ENCODE data around the gene SBK3. TPM values are rescaled to one million over a fixed set of nuclear protein-coding genes. Genes with fewer than 3 reads are reported as not detected.

Gene SBK3
- total RNA-seq, 2 experiments from 2014 or later = not detected

DNA sequence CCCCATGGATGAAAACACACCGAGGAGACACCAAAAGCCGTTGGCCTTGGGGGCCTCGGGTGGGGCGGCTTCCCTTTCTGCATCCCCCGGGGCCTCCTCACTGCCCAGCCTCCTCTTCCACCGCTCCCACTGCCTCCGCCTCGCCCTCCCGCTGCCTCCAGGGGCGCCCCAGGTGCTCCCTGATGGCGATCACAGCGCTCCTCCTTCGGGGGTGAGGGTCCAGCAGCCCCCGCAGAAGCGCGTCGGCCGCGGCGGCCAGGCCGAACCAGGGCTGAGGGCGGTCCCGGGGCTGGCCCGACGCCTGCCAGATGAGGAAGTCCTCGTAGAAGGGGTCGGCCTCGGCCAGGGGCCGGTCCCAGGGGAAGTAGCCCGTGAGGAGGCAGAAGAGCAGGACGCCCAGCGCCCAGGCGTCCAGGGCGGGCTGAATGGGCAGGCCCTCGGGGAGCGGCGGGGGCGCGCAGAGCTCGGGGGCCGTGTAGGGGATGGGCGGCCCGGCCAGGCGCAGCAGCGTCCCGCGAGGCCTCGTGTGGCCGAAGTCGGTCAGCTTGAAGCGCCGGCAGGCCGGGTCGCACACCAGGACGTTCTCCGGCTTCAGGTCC is 15.6 kb downstream of the SBK3 start:
- H3K27me3 Mint-ChIP-seq = no peaks in the 10 kb centered on the region
- H3K4me1 Mint-ChIP-seq (ENCODE audit: low read depth) = no peaks in the 10 kb centered on the region
- CTCF ChIA-PET = no interaction called here
- H3K36me3 Mint-ChIP-seq (ENCODE audit: low read depth) = no peaks in the 10 kb centered on the region
- intact Hi-C loops (cut with DNase I, micrococcal nuclease) = no loop called here
- H3K9me3 ChIP-seq (ENCODE audit: control insufficient read depth in 1 of 2, insufficient read depth in 1 of 2, low read length in 2 of 2) = no peaks in the 10 kb centered on the region
- no peaks in the 10 kb centered on the region for H3K4me1 ChIP-seq (ENCODE audit: insufficient read depth, low read length)
- H3K36me3 ChIP-seq (ENCODE audit: insufficient read depth, low read length) = no peaks in the 10 kb centered on the region
- no peaks in the 10 kb centered on the region for H3K9me3 Mint-ChIP-seq
- no peak overlapping the region for H3K27ac Mint-ChIP-seq
- TF ChIP-seq, protein P1, sequence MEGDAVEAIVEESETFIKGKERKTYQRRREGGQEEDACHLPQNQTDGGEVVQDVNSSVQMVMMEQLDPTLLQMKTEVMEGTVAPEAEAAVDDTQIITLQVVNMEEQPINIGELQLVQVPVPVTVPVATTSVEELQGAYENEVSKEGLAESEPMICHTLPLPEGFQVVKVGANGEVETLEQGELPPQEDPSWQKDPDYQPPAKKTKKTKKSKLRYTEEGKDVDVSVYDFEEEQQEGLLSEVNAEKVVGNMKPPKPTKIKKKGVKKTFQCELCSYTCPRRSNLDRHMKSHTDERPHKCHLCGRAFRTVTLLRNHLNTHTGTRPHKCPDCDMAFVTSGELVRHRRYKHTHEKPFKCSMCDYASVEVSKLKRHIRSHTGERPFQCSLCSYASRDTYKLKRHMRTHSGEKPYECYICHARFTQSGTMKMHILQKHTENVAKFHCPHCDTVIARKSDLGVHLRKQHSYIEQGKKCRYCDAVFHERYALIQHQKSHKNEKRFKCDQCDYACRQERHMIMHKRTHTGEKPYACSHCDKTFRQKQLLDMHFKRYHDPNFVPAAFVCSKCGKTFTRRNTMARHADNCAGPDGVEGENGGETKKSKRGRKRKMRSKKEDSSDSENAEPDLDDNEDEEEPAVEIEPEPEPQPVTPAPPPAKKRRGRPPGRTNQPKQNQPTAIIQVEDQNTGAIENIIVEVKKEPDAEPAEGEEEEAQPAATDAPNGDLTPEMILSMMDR (IDR thresholded peaks at IDR 0.05) = no peak
- no peak overlapping the region for H3K27ac ChIP-seq (ENCODE audit: low read depth in 1 of 2, low read length in 2 of 2)
- peak in 1 of 14 experiments; percentile 12 for DNase-seq
- no peak overlapping the region for H3K4me3 Mint-ChIP-seq
- H3K27me3 ChIP-seq (ENCODE audit: control insufficient read depth in 1 of 2, insufficient read depth in 2 of 2, low read length in 2 of 2) = no peaks in the 10 kb centered on the region
- H3K4me3 ChIP-seq (ENCODE audit: low read length) = no peak overlapping the region
- POLR2A ChIA-PET = no interaction called here
- no peak for ATAC-seq (ENCODE audit: poor library complexity)

DNA sequence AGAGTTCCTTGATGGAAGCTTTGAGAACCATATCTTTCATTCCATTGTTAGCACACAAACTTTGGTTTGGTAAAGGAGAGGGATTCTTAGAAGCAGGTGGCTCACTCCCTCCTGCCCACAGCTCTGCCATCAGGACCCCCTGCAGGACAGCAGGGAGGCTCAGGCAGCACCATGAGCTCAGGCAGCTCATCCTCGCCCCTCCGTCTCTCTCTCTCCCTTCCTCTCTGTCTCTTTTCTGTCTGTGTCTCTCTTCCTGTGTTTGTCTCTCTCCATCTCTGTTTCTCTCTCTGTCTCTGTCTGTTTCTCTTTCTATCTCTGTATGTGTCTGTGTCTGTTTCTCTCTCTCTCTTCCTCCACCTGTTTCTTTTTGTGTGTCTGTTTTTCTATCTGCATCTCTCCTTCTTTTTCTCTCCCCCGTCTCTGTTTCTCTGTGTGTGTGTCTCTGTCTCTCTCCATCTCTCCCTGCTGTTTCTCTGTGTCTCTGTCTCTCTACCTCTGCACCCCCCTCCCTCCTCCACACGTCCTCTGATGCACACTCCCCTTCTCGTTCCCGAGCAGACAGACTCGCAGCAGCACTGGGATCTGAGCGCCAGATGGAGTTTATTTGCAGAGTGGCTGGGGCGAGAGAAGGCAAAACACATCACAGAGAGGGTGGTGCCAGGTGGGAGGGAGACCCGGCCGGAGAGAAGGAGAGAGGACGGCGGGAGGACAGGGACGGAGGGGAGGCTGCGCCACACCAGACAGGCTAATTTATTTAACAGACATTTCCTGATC is 17.1 kb downstream of the SBK3 start:
- Mint-ChIP-seq H3K27me3 (no peaks in the 10 kb centered on the region), H3K9me3 (no peaks in the 10 kb centered on the region), H3K4me1 (ENCODE audit: low read depth) (no peaks in the 10 kb centered on the region), H3K27ac (no peak overlapping the region), H3K36me3 (ENCODE audit: low read depth) (no peaks in the 10 kb centered on the region), H3K4me3 (no peak overlapping the region)
- TF ChIP-seq, protein P1 (IDR thresholded peaks at IDR 0.05) = no peak
- no peaks in the 10 kb centered on the region for H3K36me3 ChIP-seq (ENCODE audit: insufficient read depth, low read length)
- POLR2A ChIA-PET = no interaction called here
- no peak for DNase-seq
- CTCF ChIA-PET = no interaction called here
- intact Hi-C loops (cut with DNase I, micrococcal nuclease) = no loop called here
- H3K27me3 ChIP-seq (ENCODE audit: control insufficient read depth in 1 of 2, insufficient read depth in 2 of 2, low read length in 2 of 2) = no peaks in the 10 kb centered on the region
- no peak overlapping the region for H3K4me3 ChIP-seq (ENCODE audit: low read length)
- no peaks in the 10 kb centered on the region for H3K4me1 ChIP-seq (ENCODE audit: insufficient read depth, low read length)
- H3K27ac ChIP-seq (ENCODE audit: low read depth in 1 of 2, low read length in 2 of 2) = no peak overlapping the region
- no peaks in the 10 kb centered on the region for H3K9me3 ChIP-seq (ENCODE audit: control insufficient read depth in 1 of 2, insufficient read depth in 1 of 2, low read length in 2 of 2)
- no peak for ATAC-seq (ENCODE audit: poor library complexity)

GRCh38 chr19:55527197-55528029 is 17.9 kb downstream of the SBK3 start:
- ChIA-PET POLR2A (interaction anchor here (1.2 to 1.5 kb wide), 2 partner anchors 72 to 107 kb away, joined by 3 to 5 read pairs; partner anchors contain the start of gene FIZ1), CTCF (no interaction called here)
- no peaks in the 10 kb centered on the region for H3K27me3 ChIP-seq (ENCODE audit: control insufficient read depth in 1 of 2, insufficient read depth in 2 of 2, low read length in 2 of 2)
- no peak overlapping the region for H3K4me3 ChIP-seq (ENCODE audit: low read length)
- intact Hi-C loops (cut with DNase I, micrococcal nuclease) = no loop called here
- TF ChIP-seq, protein P1 (IDR thresholded peaks at IDR 0.05) = no peak
- H3K4me3 Mint-ChIP-seq = no peak overlapping the region
- no peaks in the 10 kb centered on the region for H3K9me3 ChIP-seq (ENCODE audit: control insufficient read depth in 1 of 2, insufficient read depth in 1 of 2, low read length in 2 of 2)
- DNase-seq (no peak), ATAC-seq (ENCODE audit: poor library complexity) (no peak)
- H3K4me1 Mint-ChIP-seq (ENCODE audit: low read depth) = no peaks in the 10 kb centered on the region
- no peak overlapping the region for H3K27ac Mint-ChIP-seq
- no peak overlapping the region for H3K27ac ChIP-seq (ENCODE audit: low read depth in 1 of 2, low read length in 2 of 2)
- no peaks in the 10 kb centered on the region for H3K27me3 Mint-ChIP-seq
- H3K36me3 ChIP-seq (ENCODE audit: insufficient read depth, low read length) = no peaks in the 10 kb centered on the region
- H3K4me1 ChIP-seq (ENCODE audit: insufficient read depth, low read length) = no peaks in the 10 kb centered on the region
- H3K36me3 Mint-ChIP-seq (ENCODE audit: low read depth) = no peaks in the 10 kb centered on the region
- H3K9me3 Mint-ChIP-seq = no peaks in the 10 kb centered on the region

All from CD4-positive, alpha-beta T cell (primary cell).